Stimulated activated naive CD8-positive, alpha-beta T cell treated with anti-CD3 and anti-CD28 coated beads, Interleukin-15, amount 100 ng/mL, for 72 hours (primary cell): ENCODE results near the gene PPP1R1C.
"Not testable (repeated sequence)": the region's sequence is repeated elsewhere in the genome, so short reads cannot be mapped to it uniquely, and the experiment has no call there.

Experiments
- ATAC-seq: fragments of 150-1000 bp; cut with Tn5 transposase; 2 replicates; pipeline ENCODE4 v1.10.0; 2021; ENCODE audit warnings: mild to moderate bottlenecking, moderate library complexity
- DNase-seq, 2 donors: peaks; one replicate each; pipeline ENCODE4 v3.0.0; 2021 to 2022
- H3K27ac Mint-ChIP-seq, 2 donors: one replicate each; pipeline ENCODE4 v1.8.0; 2022; ENCODE audit warnings: mild to moderate bottlenecking in 2 of 2, mixed read lengths in 2 of 2, moderate library complexity in 2 of 2
- H3K27me3 Mint-ChIP-seq: one replicate; pipeline ENCODE4 v1.8.0; 2022; ENCODE audit warnings: mixed read lengths
- H3K4me1 Mint-ChIP-seq: one replicate; pipeline ENCODE4 v1.8.0; 2022; ENCODE audit warnings: mild to moderate bottlenecking, mixed read lengths
- H3K4me3 Mint-ChIP-seq, 2 donors: one replicate each; pipeline ENCODE4 v1.8.0; 2022; ENCODE audit warnings: mild to moderate bottlenecking in 2 of 2, mixed read lengths in 2 of 2, moderate library complexity in 1 of 2
- H3K9me3 Mint-ChIP-seq, 2 donors: one replicate each; pipeline ENCODE4 v1.8.0; 2022; ENCODE audit warnings: mixed read lengths in 2 of 2

Gene PPP1R1C

DNA sequence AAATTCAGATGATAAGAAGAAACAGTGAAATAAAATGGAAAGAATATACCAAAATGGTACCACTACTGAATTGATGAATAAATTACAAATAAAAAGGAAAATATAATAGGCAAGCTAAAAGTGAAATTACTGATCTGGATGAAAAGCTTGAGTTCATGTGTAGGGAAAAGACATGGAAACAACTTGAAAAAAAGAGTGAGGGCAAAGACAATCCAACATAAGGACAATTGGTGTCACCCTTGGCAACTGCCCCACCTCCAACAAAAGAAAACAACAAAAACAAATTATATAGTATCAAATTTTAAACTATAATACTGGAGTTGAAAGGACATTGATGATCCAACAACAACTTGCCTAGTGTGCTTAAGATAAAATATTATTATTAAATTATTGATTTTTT is 37.6 kb downstream of the PPP1R1C start:
- H3K4me3 Mint-ChIP-seq: no peak overlapping the region
- peaks cover 6 to 7% of the 10 kb centered on the region in 2 donors for H3K9me3 Mint-ChIP-seq
- H3K4me1 Mint-ChIP-seq: no peaks in the 10 kb centered on the region
- ATAC-seq (no peak), DNase-seq (no peak)
- H3K27me3 Mint-ChIP-seq: no peaks in the 10 kb centered on the region
- H3K27ac Mint-ChIP-seq: no peak overlapping the region

DNA sequence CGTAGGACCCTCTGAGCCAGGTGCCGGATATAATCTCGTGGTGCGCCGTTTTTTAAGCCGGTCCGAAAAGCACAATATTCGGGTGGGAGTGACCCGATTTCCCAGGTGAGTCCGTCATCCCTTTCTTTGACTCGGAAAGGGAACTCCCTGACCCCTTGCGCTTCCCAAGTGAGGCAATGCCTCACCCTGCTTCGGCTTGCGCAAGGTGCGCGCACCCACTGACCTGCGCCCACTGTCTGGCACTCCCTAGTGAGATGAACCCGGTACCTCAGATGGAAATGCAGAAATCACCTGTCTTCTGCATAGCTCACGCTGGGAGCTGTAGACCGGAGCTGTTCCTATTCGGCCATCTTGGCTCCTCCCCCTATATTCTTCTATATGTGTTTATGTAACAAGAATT is 45.2 kb downstream of the PPP1R1C start:
- H3K4me3 Mint-ChIP-seq, ATAC-seq, DNase-seq, H3K27me3 Mint-ChIP-seq, H3K27ac Mint-ChIP-seq, H3K4me1 Mint-ChIP-seq, H3K9me3 Mint-ChIP-seq: not testable (repeated sequence)

DNA sequence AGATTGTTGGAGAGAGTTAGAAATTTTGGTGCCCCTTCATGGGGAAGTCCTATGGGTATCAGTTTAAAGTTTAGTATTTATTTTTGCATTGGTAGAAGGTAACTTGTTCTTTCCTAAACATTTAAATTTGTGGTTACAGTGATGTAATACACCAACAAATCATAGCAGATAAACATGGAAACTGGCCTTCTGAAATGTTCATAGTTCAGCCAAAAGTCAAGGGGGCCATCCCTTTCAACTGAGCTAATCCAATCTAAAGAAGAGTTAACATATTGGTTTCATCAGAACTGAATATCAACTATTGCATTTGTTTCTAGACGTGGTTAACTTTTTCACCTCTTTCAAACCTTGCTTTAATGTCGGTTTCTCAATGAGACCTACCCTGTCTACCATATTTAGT is 46.3 kb downstream of the PPP1R1C start:
- Mint-ChIP-seq H3K9me3 (no peaks in the 10 kb centered on the region), H3K27me3 (no peaks in the 10 kb centered on the region), H3K4me3 (no peak overlapping the region), H3K4me1 (no peaks in the 10 kb centered on the region), H3K27ac (no peak overlapping the region)
- DNase-seq (no peak), ATAC-seq (no peak)

DNA sequence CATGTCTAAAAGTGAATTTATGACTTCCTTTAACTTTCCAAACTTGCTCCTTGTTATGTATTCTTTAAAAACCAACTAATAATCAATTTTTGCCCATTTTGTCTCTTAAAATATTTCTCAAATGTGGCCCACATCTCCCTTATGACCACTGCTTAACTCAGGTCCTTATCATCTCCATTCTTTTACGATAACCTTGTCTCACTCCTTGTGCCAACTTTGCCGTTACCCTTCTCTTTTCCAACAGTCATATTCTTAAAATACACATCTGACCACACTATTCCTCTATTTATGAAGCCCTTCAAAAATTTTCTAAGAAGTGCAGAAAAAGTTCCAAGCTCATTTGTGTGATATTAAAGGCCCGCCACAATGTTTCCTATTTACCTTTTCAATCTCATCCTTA is 47.8 kb downstream of the PPP1R1C start:
- DNase-seq: no peak
- no peaks in the 10 kb centered on the region for H3K4me1 Mint-ChIP-seq
- no peak for ATAC-seq
- no peak overlapping the region for H3K4me3 Mint-ChIP-seq
- no peak overlapping the region for H3K27ac Mint-ChIP-seq
- no peaks in the 10 kb centered on the region for H3K27me3 Mint-ChIP-seq
- H3K9me3 Mint-ChIP-seq: no peaks in the 10 kb centered on the region

DNA sequence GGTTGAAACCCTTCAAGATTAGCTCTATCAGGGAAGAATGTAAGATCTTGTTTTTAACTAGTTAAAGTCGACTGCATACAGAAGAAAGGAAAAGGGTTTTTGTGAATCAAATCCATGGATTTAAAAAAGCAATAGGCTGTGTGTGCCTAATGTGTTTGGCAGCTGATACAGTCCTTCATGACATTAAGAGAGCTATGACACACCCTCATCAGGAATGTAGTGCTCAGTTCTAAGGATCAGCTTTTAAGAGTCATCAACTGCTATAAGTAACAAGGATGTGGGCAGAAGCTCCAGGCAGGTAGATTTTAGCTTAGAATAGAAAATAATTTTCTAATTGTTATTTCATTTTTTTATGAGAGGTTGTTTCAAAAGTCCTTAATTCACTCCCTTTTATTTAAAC is 52.9 kb downstream of the PPP1R1C start:
- Mint-ChIP-seq H3K27me3 (no peaks in the 10 kb centered on the region), H3K9me3 (no peaks in the 10 kb centered on the region), H3K4me1 (no peaks in the 10 kb centered on the region), H3K27ac (no peak overlapping the region), H3K4me3 (no peak overlapping the region)
- DNase-seq: no peak
- no peak for ATAC-seq

DNA sequence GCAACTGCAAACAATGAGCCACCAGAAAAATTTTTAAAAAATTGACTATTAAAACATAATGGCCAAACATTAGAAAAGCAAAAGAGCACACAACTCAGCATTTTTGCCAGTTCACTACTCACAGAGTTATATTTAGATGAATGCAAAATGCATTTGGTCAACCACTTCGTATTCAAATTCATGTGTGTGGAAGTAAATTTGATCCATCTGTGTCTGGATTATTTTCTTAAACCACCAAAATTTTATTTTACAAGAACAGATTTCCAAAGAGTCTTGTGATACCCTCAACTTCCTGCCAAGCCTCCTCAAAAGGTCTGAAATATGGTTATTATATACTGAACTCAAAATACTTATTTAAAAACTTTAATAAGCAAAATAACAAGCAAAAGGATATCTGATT is 57.4 kb downstream of the PPP1R1C start:
- Mint-ChIP-seq H3K9me3 (no peaks in the 10 kb centered on the region), H3K4me3 (no peak overlapping the region), H3K27me3 (no peaks in the 10 kb centered on the region), H3K4me1 (no peaks in the 10 kb centered on the region), H3K27ac (no peak overlapping the region)
- ATAC-seq: no peak
- no peak for DNase-seq

DNA sequence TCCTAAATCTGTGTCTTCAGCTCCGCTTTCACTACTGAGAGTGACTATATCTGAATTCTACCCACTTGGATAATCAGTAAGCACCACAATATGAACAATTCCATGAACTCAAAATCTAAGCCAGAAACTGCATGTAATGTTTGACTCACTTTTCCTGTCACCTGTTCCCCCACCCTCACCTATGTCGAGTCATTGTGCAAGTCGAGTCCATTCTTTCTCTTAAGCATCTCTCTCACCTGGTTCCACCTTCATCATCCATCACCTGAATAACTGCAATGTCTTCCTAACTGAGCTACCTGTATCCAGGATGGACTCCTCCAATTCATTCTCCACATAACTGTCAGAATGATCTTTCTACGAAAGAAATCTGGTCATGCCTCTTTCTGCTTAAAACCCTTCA is 58.2 kb downstream of the PPP1R1C start:
- Mint-ChIP-seq H3K27ac (no peak overlapping the region), H3K9me3 (no peaks in the 10 kb centered on the region), H3K4me3 (no peak overlapping the region), H3K4me1 (no peaks in the 10 kb centered on the region), H3K27me3 (no peaks in the 10 kb centered on the region)
- DNase-seq (no peak), ATAC-seq (no peak)

DNA sequence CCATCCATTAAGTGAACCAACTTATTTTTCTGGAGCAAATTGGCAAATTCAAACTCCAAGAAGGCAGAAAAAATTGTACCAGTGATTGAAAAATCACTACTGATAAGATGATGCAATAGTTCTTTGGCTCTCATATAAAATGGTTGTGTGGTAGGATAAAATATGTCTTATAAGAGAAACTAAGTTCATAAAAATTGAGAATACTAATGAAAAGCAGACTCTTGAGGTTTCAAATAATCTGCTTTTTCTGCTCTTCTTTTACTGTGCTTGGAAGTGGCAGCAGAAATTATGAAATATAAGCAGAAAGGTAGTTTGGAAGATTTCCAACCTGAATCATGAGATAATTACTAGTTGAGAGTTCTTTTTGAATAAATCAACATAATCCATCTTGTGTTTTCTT is 61.9 kb downstream of the PPP1R1C start:
- no peaks in the 10 kb centered on the region for H3K4me1 Mint-ChIP-seq
- H3K27ac Mint-ChIP-seq: no peak overlapping the region
- H3K4me3 Mint-ChIP-seq: no peak overlapping the region
- no peak for DNase-seq
- H3K9me3 Mint-ChIP-seq: no peaks in the 10 kb centered on the region
- H3K27me3 Mint-ChIP-seq: no peaks in the 10 kb centered on the region
- no peak for ATAC-seq

DNA sequence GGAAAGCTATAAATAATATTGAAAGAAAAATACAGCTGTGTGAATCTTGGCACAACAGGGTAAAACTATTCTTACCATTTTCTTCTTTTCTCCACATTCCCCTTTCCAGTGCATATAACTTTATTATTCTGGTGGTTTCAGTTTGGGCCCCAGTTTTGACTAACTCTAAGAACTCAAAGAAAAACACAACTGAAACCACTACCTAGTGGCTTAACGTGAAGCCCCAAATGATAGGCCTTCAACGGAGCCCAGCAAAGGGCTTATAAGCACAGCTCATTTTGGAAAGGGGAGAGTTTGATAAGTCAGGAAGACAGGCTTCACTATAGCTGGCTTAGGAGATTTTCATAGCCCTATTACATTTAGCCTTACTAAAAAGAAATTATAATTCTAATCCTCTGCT is 62.4 kb downstream of the PPP1R1C start:
- ATAC-seq: no peak
- no peak for DNase-seq
- Mint-ChIP-seq H3K4me1 (no peaks in the 10 kb centered on the region), H3K27ac (no peak overlapping the region), H3K9me3 (no peaks in the 10 kb centered on the region), H3K27me3 (no peaks in the 10 kb centered on the region), H3K4me3 (no peak overlapping the region)

DNA sequence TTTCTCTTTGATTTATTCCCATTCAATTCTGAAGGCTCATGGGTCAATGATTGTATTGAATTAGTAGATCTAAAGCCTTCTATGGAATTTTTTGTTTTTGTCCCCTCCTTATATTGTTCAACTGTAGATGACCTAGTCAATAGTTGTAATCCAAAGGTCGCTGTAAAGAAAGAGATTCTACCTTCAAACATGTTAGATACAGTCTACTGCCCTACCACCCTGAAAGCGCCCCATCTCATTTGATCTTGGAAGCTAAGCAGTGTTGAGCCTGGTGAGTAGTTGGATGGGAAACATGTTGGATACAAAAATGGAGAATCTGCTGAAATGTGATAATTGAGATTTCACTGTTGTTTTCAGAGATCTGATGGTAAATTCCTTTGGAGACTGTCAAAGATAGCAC is 63.0 kb downstream of the PPP1R1C start:
- ATAC-seq (no peak), DNase-seq (no peak)
- no peaks in the 10 kb centered on the region for H3K27me3 Mint-ChIP-seq
- H3K4me1 Mint-ChIP-seq: no peaks in the 10 kb centered on the region
- H3K4me3 Mint-ChIP-seq: no peak overlapping the region
- H3K27ac Mint-ChIP-seq: no peak overlapping the region
- no peaks in the 10 kb centered on the region for H3K9me3 Mint-ChIP-seq

DNA sequence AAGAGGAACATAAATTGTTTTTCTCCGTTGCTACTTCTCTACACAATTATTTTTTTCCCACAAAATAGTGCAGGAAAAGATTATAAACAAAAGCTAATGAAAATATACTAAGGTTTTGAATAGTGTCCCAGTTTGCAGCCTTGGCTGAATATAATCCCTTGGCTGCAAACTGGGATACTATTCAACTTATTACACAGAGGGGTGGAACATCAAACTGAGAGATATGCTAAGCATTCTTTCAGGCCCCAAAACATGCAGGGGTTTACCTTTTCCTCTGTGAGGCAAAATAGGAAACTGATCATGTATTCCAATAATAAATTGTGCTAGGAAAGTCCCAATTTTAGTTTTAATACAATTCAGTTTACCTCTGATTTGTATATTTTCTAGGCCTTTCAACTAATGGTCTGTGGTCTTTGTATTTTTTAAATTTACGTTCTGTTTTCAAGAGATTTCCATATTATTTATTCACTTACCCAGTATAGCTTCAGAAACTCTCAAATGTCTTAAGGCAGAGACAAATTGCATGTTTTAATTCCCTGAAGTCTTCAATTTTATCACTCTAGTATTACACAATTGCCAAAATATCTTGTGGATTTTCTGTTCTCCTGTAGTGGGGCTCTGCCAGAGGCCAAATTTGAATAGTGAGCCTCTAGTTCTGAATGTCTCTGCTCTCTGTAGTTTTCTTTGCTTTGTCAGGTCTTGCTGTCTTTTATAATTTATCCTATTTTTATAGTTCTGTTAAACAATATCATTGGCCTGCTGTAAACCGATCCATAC is 63.9 kb downstream of the PPP1R1C start:
- Mint-ChIP-seq H3K27ac (peak overlapping the region; percentile 49 to 54), H3K4me1 (no peaks in the 10 kb centered on the region), H3K9me3 (peaks cover 0 to 4% of the 10 kb centered on the region in 2 donors), H3K4me3 (no peak overlapping the region), H3K27me3 (no peaks in the 10 kb centered on the region)
- DNase-seq (no peak), ATAC-seq (no peak)

DNA sequence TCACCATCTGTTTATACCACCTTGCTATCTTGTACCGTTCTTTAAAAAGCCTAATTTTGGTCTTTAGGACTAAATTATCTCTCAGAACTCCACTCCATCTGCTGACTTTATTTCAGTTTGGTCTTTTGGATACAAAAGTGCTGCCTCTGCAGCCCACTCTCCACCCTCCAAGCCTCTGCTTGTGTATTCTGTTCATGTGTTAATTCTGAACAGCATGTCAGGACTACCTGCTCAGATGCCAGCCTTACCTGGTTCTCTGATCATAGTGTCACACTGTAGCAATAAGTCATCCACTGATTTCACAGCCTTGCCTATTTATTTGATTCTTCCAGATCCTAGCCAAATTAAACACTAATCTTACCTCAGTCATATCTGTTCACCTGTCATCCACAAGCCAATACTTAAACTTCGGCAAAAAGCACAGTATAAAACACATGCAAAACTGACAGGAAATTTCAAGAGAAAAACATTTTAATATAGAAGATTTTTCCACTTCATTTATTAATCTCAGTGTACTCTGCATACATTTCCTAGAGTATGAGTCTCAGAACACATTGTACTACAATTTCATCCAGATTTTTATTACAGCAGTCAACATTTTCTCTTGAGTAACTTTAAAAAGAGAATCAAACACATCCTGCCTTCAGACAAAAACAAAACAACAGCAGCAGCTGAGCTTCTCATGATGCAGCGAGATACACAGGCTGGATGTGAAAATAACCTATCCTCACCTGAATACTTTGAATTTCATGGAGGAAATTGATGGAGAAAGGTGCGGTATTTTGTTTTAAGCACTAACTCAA is 64.9 kb downstream of the PPP1R1C start:
- Mint-ChIP-seq H3K27ac (peak overlapping the region in 1 of 2 donors; percentile 14), H3K9me3 (peaks cover 0 to 4% of the 10 kb centered on the region in 2 donors), H3K4me3 (no peak overlapping the region), H3K4me1 (no peaks in the 10 kb centered on the region), H3K27me3 (no peaks in the 10 kb centered on the region)
- no peak for DNase-seq
- ATAC-seq: no peak

DNA sequence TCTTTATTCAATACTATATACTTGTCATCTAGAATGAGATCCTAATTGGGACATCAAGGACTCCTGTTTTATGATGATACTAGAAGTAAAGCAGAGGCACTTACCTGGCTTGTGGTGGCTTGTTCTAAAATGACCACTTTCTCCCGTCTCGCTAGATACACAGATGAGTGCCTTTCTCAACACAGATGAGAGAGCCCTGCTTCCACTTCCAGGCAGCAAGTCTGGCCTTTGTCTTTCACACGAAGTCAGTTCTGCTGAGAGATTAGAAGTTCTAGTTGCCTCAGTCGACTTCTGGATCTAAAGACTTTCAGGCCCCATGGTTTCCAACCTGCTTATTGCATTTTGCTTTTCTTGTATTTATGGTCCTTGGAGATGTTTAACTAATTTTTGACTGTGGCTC is 70.3 kb downstream of the PPP1R1C start:
- Mint-ChIP-seq H3K4me1 (no peaks in the 10 kb centered on the region), H3K27ac (no peak overlapping the region), H3K4me3 (no peak overlapping the region), H3K9me3 (peaks cover 0 to 4% of the 10 kb centered on the region in 2 donors), H3K27me3 (peaks cover 11% of the 10 kb centered on the region)
- DNase-seq: no peak
- no peak for ATAC-seq

DNA sequence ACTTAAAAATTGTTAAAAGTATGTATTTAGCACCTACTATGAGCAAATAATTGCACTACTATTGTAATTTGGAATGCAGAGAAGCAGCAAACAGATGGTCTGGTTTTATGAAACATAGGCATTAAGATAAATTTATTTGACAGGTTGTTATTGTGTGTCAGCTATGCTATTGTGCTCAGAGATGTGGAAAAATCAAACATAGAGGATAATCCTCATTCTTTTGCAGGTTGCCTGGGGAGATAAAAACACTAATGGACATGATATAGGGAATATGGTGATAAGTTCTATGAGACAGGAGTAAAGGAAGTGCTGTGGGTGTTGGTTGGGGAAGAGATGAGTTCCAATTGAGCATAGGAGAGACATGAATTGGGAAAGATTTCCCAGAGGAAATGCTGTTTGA is 71.3 kb downstream of the PPP1R1C start:
- no peaks in the 10 kb centered on the region for H3K4me1 Mint-ChIP-seq

DNA sequence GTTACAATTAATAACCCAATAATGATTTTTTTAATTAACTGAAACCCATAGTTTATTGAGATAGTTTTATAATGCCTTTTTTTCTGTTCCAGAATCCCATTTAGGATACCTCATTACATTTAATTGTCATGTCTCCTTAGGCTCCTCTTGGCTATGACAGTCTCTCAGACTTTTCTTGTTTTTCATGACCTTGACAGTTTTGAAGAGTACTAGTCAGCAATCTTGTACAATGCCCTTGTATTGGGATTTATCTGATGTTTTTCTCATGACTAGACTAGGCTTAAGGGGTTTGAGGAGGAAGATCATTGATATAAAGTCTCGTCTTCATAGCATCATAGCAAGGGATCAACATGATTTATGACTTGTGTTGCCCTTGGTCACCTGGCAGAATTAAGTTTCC is 72.4 kb downstream of the PPP1R1C start:
- H3K4me1 Mint-ChIP-seq: no peaks in the 10 kb centered on the region
- no peak overlapping the region for H3K27ac Mint-ChIP-seq
- no peak for DNase-seq
- no peak for ATAC-seq
- H3K27me3 Mint-ChIP-seq: peaks cover 11% of the 10 kb centered on the region
- H3K4me3 Mint-ChIP-seq: no peak overlapping the region
- peaks cover 0 to 4% of the 10 kb centered on the region in 2 donors for H3K9me3 Mint-ChIP-seq

More for the DNA sequence above, 71.3 kb downstream of the PPP1R1C start:
- Mint-ChIP-seq H3K4me3 (no peak overlapping the region), H3K27me3 (peaks cover 11% of the 10 kb centered on the region), H3K9me3 (peaks cover 0 to 4% of the 10 kb centered on the region in 2 donors), H3K27ac (no peak overlapping the region)
- DNase-seq (no peak), ATAC-seq (no peak)

DNA sequence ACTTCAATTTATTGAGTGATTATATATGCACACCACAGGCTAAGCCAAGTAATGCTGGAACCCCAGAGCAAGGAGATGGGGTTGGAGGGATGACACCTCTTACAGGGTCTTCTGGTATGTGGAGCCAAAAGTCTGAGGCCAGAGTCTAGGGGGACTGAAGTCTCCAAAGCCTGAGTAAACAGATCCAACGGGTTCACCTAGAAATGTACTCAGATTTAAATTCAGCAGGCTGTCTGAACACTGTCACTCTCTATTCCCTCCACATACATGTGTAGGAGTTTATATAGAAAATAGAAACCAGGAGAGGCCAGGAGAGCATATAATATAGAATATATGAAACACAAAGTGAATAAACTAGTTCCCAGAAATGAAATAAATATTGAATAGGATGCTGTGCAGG is 76.1 kb downstream of the PPP1R1C start:
- DNase-seq (no peak), ATAC-seq (no peak)
- Mint-ChIP-seq H3K4me3 (no peak overlapping the region), H3K4me1 (no peaks in the 10 kb centered on the region), H3K27ac (no peak overlapping the region), H3K27me3 (peaks cover 11% of the 10 kb centered on the region), H3K9me3 (no peaks in the 10 kb centered on the region)
